Tibial nerve (tissue), 4 donors: Measurements from ENCODE around the gene TMED8. TPM values are rescaled to one million over a fixed set of nuclear protein-coding genes. Genes with fewer than 3 reads are reported as not detected.
"Not testable (repeated sequence)": the region's sequence is repeated elsewhere in the genome, so short reads cannot be mapped to it uniquely, and the experiment has no call there.

ENCODE experiments used
- DNase-seq, 2 donors: peaks; one replicate each; pipeline ENCODE4 v3.0.0-alpha.2; 2019; ENCODE audit warnings: low spot score in 2 of 2
- H3K27ac ChIP-seq, 4 donors: fragments of 200-600 bp; sonication (generic) in 3 of 4; one replicate each; pipeline ENCODE4 v1.5.1; 2017 to 2019; ENCODE audit warnings: mild to moderate bottlenecking in 1 of 4
- H3K27me3 ChIP-seq, 2 donors: fragments of 200-600 bp; sonication (generic) in 1 of 2; one replicate each; pipeline versions ENCODE4 v1.5.1 to v1.6.0; 2017 to 2019
- H3K36me3 ChIP-seq, 3 donors: fragments of 200-600 bp; sonication (generic); one replicate each; pipeline ENCODE4 v1.5.1; 2018 to 2019
- H3K4me1 ChIP-seq, 4 donors: fragments of 200-600 bp; sonication (generic) in 3 of 4; one replicate each; pipeline ENCODE4 v1.5.1; 2017 to 2019
- H3K4me3 ChIP-seq, 4 donors: fragments of 200-600 bp; sonication (generic) in 3 of 4; one replicate each; pipeline ENCODE4 v1.5.1; 2017 to 2019; ENCODE audit warnings: mild to moderate bottlenecking in 1 of 4, moderate library complexity in 1 of 4
- H3K9me3 ChIP-seq, 4 donors: fragments of 200-600 bp; sonication (generic) in 3 of 4; one replicate each; pipeline ENCODE4 v1.5.1; 2017 to 2019
- EP300 ChIP-seq, 2 donors: sonication (generic); formaldehyde crosslinking; IDR thresholded peaks; one replicate each; pipeline ENCODE4 v1.6.1; 2017; ENCODE audit warnings: antibody characterized with exemption in 2 of 2, mild to moderate bottlenecking in 1 of 2
- POLR2A ChIP-seq, 2 donors: fragments of 450-650 bp; IDR thresholded peaks; one replicate each; pipeline ENCODE4 v1.6.1; 2017; ENCODE audit warnings: antibody characterized with exemption in 2 of 2, mild to moderate bottlenecking in 2 of 2, moderate library complexity in 2 of 2
- WGBS, 2 donors: methylation state at CpG; one replicate each; pipeline ENCODE4 v1.1.5; 2018; 5-methylcytosine and 5-hydroxymethylcytosine counted together
- total RNA-seq, 4 donors: library from RNA; depleted of rRNA; stranded (reverse); fragments of >200 nt; gene quantifications; one replicate each; pipeline ENCODE4 v1.1.0, GENCODE V29; 2016
- TF ChIP-seq, protein P1 (sequence below), 5 experiments: fragments of 200-600 bp in 3 of 5; fragments of 450-650 bp in 2 of 5; sonication (generic) in 3 of 5; IDR thresholded peaks; one replicate each; pipeline ENCODE4 v1.5.1; 2016 to 2019; ENCODE audit warnings: antibody characterized with exemption in 5 of 5, mild to moderate bottlenecking in 3 of 5, moderate library complexity in 2 of 5

The TMED8 gene
- total RNA-seq, 4 donors from 2014 or later, result 11.7 to 14.0 (median 12.4) TPM

DNA sequence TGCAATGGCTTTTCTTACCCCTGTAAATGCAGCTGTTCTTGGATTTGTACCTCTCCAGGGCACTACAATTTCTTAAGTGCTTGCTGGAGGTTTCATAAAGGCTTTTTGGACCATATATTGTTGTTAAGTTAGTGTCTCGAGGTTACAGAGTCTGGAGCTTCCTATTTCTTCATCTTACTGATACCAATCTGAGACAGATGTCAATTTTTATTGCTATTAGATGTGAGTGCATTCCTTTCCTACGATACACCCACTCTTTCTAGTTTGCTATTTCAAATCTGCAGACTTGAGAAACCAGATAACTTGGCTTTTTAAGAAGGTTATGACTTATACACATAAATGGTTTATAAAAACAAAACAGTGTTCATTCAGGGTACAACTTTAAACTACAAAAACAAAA is 44.3 kb upstream of the TMED8 start:
- H3K36me3 ChIP-seq, result peaks cover 0 to 59% (median 6%) of the 10 kb centered on the region in 3 donors
- TF ChIP-seq, protein P1, sequence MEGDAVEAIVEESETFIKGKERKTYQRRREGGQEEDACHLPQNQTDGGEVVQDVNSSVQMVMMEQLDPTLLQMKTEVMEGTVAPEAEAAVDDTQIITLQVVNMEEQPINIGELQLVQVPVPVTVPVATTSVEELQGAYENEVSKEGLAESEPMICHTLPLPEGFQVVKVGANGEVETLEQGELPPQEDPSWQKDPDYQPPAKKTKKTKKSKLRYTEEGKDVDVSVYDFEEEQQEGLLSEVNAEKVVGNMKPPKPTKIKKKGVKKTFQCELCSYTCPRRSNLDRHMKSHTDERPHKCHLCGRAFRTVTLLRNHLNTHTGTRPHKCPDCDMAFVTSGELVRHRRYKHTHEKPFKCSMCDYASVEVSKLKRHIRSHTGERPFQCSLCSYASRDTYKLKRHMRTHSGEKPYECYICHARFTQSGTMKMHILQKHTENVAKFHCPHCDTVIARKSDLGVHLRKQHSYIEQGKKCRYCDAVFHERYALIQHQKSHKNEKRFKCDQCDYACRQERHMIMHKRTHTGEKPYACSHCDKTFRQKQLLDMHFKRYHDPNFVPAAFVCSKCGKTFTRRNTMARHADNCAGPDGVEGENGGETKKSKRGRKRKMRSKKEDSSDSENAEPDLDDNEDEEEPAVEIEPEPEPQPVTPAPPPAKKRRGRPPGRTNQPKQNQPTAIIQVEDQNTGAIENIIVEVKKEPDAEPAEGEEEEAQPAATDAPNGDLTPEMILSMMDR (IDR thresholded peaks at IDR 0.05), result no peak
- no peak for TF ChIP-seq EP300 (IDR thresholded peaks at IDR 0.05)
- WGBS, 2 donors, result 54 to 78% methylated on average over 2 of the region's 2 CpGs
- no peaks in the 10 kb centered on the region for H3K27me3 ChIP-seq
- no peak overlapping the region for H3K4me3 ChIP-seq
- H3K4me1 ChIP-seq, result no peaks in the 10 kb centered on the region
- H3K9me3 ChIP-seq, result peaks cover 0 to 36% (median 0%) of the 10 kb centered on the region in 4 donors
- H3K27ac ChIP-seq, result no peak overlapping the region
- no peak for DNase-seq

GRCh38 chr14:77416836-77417235 is 39.9 kb upstream of the TMED8 start:
- Histone ChIP-seq H3K9me3 (peaks cover 0 to 36% (median 0%) of the 10 kb centered on the region in 4 donors), H3K27ac (no peak overlapping the region), H3K4me3 (no peak overlapping the region), H3K27me3 (no peaks in the 10 kb centered on the region), H3K36me3 (peaks cover 0 to 15% (median 0%) of the 10 kb centered on the region in 3 donors), H3K4me1 (no peaks in the 10 kb centered on the region)
- TF ChIP-seq, protein P1 (IDR thresholded peaks at IDR 0.05), result no peak
- TF ChIP-seq EP300 (IDR thresholded peaks at IDR 0.05) (no peak), POLR2A (IDR thresholded peaks at IDR 0.05) (no peak)
- WGBS, 2 donors, result 87 to 90% methylated on average over 8 of the region's 8 CpGs
- no peak for DNase-seq

- peaks cover 0 to 34% (median 0%) of the 10 kb centered on the region in 4 donors for H3K9me3 ChIP-seq
- not testable (repeated sequence) for H3K4me1 ChIP-seq, H3K27ac ChIP-seq, DNase-seq, H3K4me3 ChIP-seq, H3K36me3 ChIP-seq, H3K27me3 ChIP-seq
- WGBS, 2 donors, result 86 to 94% methylated on average over 2 of the region's 3 CpGs
These were observed 39.2 kb upstream of the TMED8 start for GRCh38 chr14:77416098-77416497.

GRCh38 chr14:77415403-77416030 is 38.6 kb upstream of the TMED8 start:
- 91 to 92% methylated on average over 10 of the region's 10 CpGs for WGBS, 2 donors
- not testable (repeated sequence) for H3K4me1 ChIP-seq

GRCh38 chr14:77409131-77409533 is 32.2 kb upstream of the TMED8 start:
- no peaks in the 10 kb centered on the region for H3K27me3 ChIP-seq
- no peaks in the 10 kb centered on the region for H3K9me3 ChIP-seq
- H3K4me1 ChIP-seq, result no peaks in the 10 kb centered on the region
- no peak overlapping the region for H3K4me3 ChIP-seq
- no peak for DNase-seq
- 39 to 42% methylated on average over 3 of the region's 3 CpGs for WGBS, 2 donors
- H3K27ac ChIP-seq, result no peak overlapping the region
- no peak for TF ChIP-seq EP300 (IDR thresholded peaks at IDR 0.05)
- TF ChIP-seq, protein P1 (IDR thresholded peaks at IDR 0.05), result peak in 1 of 5 experiments; percentile 8
- no peaks in the 10 kb centered on the region for H3K36me3 ChIP-seq

More at GRCh38 chr14:77415403-77416030, 38.6 kb upstream of the TMED8 start:
- H3K27me3 ChIP-seq, DNase-seq, H3K27ac ChIP-seq, H3K36me3 ChIP-seq, H3K4me3 ChIP-seq: not testable (repeated sequence)
- H3K9me3 ChIP-seq, result peaks cover 0 to 29% (median 0%) of the 10 kb centered on the region in 4 donors

- H3K36me3 ChIP-seq, result no peaks in the 10 kb centered on the region
- no peak for DNase-seq
- H3K27me3 ChIP-seq, result no peaks in the 10 kb centered on the region
- no peaks in the 10 kb centered on the region for H3K4me1 ChIP-seq
- no peaks in the 10 kb centered on the region for H3K9me3 ChIP-seq
- H3K27ac ChIP-seq, result no peak overlapping the region
- TF ChIP-seq POLR2A (IDR thresholded peaks at IDR 0.05), result no peak
- no peak for TF ChIP-seq EP300 (IDR thresholded peaks at IDR 0.05)
- TF ChIP-seq, protein P1 (IDR thresholded peaks at IDR 0.05), result no peak
- H3K4me3 ChIP-seq, result no peak overlapping the region
- WGBS, 2 donors, result 80 to 85% methylated on average over 2 of the region's 2 CpGs
These were observed 30.3 kb upstream of the TMED8 start for GRCh38 chr14:77407158-77407557.
